LNCaP clone FGC (cell line): ENCODE measurements around the gene FLNB.

ENCODE experiments used
- DNase-seq: peaks from one replicate; pipeline ENCODE4 v3.0.0-alpha.2; 2011; ENCODE audit warnings: low read depth
- H3K4me3 ChIP-seq: 2 replicates; pipeline ENCODE4 v1.5.1; 2011; ENCODE audit warnings: mild to moderate bottlenecking, low read depth, low read length, control low read depth
- CTCF ChIP-seq: IDR thresholded peaks from 2 replicates; pipeline ENCODE4 v1.5.1; 2012; ENCODE audit warnings: mild to moderate bottlenecking; ENCODE audit not compliant: control insufficient read depth, insufficient read depth; ENCODE audit errors: extremely low read depth

FLNB gene

DNA sequence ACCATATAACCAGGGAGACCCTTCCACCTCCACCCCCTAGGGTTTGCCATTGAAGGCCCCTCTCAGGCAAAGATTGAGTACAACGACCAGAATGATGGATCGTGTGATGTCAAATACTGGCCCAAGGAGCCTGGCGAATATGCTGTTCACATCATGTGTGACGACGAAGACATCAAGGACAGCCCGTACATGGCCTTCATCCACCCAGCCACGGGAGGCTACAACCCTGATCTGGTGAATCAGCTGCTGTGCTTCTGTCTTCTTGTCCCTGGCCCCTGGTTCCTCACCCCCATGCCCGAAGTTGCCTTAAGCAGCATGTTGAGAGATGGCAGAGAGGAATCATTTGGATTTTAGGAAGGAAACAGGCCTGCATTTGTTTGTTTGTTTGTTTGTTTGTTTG, 98.4 kb downstream of the FLNB start:
- H3K4me3 ChIP-seq = no peak overlapping the region
- TF ChIP-seq CTCF = no peak
- DNase-seq = no peak

GRCh38 chr3:58107597-58107996, 99.4 kb downstream of the FLNB start:
- no peak for TF ChIP-seq CTCF
- no peak for DNase-seq
- no peak overlapping the region for H3K4me3 ChIP-seq

DNA sequence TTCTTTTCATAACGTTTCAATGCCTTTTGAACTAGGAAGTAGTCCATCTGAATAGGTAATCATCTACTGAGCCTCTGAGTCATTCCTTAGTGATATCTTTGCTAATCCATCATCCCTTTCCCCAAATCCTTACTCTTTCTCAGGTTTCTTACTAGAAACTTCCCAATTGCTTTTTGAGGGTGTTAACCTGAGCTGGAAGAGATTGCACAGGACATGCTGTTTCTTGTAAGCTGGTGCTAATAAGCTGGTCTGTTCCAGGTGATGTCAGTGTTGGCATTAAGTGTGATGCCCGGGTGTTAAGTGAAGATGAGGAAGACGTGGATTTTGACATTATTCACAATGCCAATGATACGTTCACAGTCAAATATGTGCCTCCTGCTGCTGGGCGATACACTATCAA, 101.5 kb downstream of the FLNB start:
- no peak for TF ChIP-seq CTCF
- no peak overlapping the region for H3K4me3 ChIP-seq
- DNase-seq = no peak

DNA sequence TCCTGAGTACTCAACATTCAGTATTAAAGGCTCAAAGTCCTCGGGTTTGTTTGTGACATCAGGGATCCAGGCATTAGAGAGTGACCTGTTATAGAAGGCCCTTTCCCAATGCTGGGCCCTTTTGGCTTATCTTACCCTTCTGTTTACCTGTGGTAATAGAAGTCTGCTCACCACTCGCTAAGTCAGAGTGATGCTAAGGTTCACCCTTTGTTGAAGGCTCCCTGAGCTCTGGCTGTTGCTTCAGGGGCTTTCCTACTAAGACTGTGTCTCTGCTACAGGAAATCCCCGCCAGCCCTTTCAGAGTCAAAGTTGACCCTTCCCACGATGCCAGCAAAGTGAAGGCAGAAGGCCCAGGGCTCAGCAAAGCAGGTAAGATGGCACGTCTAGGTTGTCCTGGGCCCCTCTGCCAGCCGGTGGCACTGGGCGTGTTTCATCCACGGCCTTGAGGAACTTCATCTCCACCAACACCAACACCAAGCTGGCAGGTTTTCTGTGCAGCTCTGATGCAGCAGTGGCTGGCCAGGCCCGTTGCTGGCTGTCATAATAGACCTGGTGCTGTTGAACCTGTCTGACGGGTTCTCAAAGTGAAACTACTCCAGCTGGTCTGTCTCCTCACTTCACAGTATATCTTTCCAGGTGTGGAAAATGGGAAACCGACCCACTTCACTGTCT, 103.4 kb downstream of the FLNB start:
- peak overlapping the region; percentile 45 for H3K4me3 ChIP-seq
- no peak for TF ChIP-seq CTCF

DNA sequence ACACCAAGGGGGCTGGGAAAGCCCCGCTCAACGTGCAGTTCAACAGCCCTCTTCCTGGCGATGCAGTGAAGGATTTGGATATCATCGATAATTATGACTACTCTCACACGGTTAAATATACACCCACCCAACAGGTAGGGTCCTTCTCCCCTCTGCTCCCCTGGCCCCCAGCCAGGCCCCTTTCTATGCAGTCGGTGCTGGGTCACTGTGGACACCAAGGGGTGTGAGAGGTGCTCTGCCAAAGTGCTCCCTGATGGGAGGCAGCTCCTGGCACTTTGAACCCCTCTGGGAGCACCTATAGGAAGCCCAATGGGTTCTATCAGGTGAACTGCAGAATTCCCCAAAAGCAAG, 103.9 kb downstream of the FLNB start:
- no peak for TF ChIP-seq CTCF

More for the DNA sequence above, 103.4 kb downstream of the FLNB start:
- DNase-seq = peak; percentile 96

DNA sequence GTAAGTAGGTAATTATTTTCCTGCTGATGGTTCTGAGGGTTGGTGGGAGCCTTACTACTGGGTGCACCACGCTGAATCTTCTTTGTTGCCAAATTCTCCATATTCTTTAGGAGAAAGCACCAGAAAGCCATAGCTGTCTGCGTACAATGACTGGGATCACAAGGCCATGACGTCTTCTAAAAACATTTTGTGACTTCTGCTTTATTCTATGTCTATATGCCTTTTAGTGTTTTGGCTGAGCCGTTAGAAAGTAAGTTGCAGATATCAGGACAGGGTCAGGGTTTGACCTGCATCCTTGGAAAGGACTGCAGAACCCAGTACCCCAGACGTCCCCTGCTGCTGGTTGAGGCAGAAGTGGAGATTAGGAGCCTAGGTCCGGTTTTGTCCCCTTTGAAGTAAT, 107.0 kb downstream of the FLNB start:
- no peak for DNase-seq
- H3K4me3 ChIP-seq = no peak overlapping the region
- no peak for TF ChIP-seq CTCF

More for the DNA sequence above, 103.9 kb downstream of the FLNB start:
- H3K4me3 ChIP-seq = peak overlapping the region; percentile 45
- DNase-seq = no peak
